ENCODE results near the gene PZP.

PZP gene

DNA sequence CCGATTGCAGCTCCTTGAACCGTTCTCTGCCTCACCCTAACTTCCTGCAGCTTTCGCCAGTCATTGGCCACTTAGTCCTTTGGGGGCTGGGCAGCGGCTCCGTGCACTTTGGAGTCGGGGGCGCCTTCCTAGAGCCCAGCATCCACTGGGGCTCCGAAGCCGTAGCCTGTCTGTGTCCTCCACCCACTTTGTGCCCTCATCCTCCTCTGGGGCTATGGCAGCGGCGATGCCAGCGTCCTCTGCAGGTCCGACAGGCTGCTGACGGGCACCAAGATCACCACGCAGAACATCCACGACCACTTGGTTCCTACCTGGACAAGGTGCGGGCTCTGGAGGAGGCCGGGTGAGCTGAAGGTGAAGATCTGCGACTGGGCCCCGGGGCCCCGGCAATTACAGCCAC is 80.7 kb downstream of the PZP start:
- no peak for DNase-seq (ENCODE audit: low read depth in 4 of 4, low spot score in 1 of 4)

- no peak for DNase-seq (ENCODE audit: low read depth in 4 of 4, low spot score in 1 of 4)
These were observed 83.7 kb downstream of the PZP start for GRCh38 chr12:9124383-9125031.

DNA sequence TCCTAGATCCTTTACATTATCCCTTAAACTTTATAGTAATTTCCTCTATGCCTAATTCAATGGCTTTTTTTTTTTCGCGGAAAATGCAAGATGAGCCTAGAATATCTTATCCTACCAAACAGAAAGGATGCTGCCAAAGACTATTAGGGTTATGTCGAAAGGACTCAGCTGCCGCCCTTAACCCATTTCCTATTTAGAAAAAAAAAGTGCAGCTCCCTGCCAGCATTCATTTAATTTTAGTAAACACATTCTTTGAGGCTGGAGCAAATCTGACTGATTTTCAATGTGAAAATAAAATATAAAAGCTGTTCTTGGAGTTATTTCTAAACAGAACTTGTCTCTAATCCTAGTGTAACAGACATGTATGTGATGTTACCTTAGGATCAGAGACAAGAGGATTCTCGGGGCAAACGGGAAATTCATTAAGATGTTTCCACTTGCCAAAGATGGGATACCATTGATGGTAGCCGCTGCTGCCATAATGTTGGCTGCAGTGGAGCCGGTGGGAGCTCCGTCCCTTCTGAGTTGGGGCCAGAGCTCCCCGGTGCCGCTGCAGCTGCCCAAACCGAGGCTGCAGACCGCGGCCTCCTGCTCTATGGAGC is 84.3 kb downstream of the PZP start:
- no peak for DNase-seq (ENCODE audit: low read depth in 4 of 4, low spot score in 1 of 4)

- DNase-seq (ENCODE audit: low read depth in 4 of 4, low spot score in 1 of 4) = no peak
These were observed 86.0 kb downstream of the PZP start for GRCh38 chr12:9122091-9122609.

DNA sequence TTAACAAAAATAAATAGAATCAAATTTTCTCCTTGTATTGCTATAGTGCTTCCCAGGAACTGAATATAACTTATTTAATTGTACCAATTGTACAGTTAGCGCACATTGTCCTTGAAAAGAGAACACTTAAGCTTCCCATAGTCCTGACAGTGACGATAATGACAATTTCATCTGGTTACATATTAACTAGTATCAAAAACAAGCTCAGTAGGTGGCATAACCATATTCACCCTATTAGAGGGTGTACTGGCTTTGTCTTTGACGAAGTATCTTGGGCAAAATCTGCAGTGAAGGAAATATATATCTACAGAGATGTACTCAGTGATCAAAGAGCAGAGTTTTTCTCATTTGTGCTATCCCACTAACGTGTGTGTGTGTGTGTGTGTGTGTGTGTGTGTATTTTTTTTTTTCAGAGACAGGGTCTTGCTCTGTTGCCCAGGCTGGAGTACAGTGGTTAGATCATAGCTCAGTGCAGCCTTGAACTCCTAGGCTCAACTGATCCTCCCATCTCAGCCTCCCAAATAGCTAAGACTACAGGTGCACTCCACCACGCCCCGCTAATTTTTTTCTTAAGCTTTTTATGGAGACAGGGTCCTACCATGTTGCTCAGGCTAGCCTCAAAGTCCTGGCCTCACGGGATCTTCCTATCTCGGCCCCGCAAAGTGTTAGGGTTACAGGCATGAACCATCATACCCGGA is 87.6 kb downstream of the PZP start:
- DNase-seq (ENCODE audit: low read depth in 4 of 4, low spot score in 1 of 4) = no peak

GRCh38 chr12:9118158-9118557 is 90.0 kb downstream of the PZP start:
- no peak for DNase-seq (ENCODE audit: low read depth in 4 of 4, low spot score in 1 of 4)

- DNase-seq (ENCODE audit: low read depth in 4 of 4, low spot score in 1 of 4) = no peak
These were observed 92.2 kb downstream of the PZP start, which contains the start of gene A2M for GRCh38 chr12:9115731-9116559. Gene A2M (minus strand): TSS chr12:9115919. CDS start chr12:9115849, 70 bp downstream.

DNA sequence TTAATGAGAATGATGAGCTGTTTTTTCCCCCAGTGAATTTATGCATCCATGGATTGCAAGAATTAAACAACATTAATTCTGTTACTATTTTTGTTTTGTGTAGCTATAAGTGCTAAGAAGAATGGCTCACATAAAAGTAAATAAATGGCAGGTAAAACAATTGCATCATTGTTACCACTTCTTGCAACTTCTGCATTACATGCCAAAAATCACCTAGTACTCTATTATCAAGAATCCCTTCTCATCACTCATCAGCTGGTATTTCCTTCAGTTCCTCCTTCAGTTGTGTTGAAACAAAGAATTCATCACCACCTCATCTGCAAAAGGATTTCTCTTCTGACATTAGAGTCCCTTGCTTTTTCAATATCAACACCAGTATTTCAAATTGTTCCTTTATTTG is 93.2 kb downstream of the PZP start:
- DNase-seq (ENCODE audit: low read depth in 4 of 4, low spot score in 1 of 4) = no peak

- DNase-seq (ENCODE audit: low read depth in 4 of 4, low spot score in 1 of 4) = no peak
These were observed 94.2 kb downstream of the PZP start for GRCh38 chr12:9113987-9114309.

DNA sequence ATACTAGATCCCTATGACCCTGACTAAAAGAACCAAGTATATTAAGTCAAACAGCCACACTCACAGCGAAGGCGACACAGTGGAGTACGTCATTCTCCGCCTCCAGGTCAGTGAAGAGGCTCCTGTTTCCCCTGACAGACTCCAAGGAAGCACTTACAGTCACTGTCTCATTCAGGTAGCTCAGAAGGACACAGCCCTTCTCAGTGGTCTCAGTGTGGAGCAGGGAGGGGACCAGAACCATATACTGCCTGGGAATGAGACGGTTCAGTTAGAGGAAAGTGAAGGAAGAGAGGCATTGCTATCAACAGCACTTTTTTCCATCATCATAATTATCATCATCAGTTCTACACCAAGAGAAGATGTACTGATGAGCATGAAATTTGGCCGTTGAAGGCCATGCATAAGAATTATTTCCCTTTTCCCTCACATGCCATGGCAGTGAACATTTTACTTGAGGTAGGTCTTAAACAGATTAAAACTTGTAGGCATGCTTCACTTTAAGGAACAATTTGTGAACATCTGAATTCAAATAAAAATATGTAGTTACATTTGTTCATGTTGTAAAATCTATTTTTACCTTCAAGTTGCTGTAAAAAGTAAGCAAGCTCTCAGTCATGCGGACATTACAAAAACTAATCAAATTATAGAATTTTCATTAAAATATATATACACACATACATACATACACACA is 94.8 kb downstream of the PZP start:
- no peak for DNase-seq (ENCODE audit: low read depth in 4 of 4, low spot score in 1 of 4)

GRCh38 chr12:9112076-9112853 is 95.9 kb downstream of the PZP start:
- no peak for DNase-seq (ENCODE audit: low read depth in 4 of 4, low spot score in 1 of 4)

- no peak for DNase-seq (ENCODE audit: low read depth in 4 of 4, low spot score in 1 of 4)
These were observed 96.7 kb downstream of the PZP start for GRCh38 chr12:9111525-9111924.

GRCh38 chr12:9109737-9110491 is 98.3 kb downstream of the PZP start:
- DNase-seq (ENCODE audit: low read depth in 4 of 4, low spot score in 1 of 4) = no peak

GRCh38 chr12:9109213-9109522 is 99.0 kb downstream of the PZP start:
- DNase-seq (ENCODE audit: low read depth in 4 of 4, low spot score in 1 of 4) = no peak

GRCh38 chr12:9108504-9109212 is 99.5 kb downstream of the PZP start:
- no peak for DNase-seq (ENCODE audit: low read depth in 4 of 4, low spot score in 1 of 4)

DNA sequence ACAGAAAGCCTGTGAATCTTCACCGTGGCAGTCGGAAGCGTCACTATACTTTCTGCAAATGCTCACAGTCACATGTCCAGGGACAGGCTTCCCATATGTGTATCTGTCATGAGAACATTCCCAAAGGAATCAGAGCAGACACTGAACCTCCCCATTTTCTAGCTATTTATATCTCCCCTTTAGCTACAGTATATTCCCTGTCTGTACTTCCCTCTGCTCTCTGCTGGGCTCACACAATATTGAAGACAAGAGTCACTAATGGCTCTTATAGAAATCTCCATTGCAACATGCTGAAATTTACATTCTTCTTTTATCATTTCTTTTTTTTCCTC is 100.7 kb downstream of the PZP start:
- no peak for DNase-seq (ENCODE audit: low read depth in 4 of 4, low spot score in 1 of 4)

GRCh38 chr12:9106610-9107541 is 101.3 kb downstream of the PZP start:
- DNase-seq (ENCODE audit: low read depth in 4 of 4, low spot score in 1 of 4) = no peak

DNA sequence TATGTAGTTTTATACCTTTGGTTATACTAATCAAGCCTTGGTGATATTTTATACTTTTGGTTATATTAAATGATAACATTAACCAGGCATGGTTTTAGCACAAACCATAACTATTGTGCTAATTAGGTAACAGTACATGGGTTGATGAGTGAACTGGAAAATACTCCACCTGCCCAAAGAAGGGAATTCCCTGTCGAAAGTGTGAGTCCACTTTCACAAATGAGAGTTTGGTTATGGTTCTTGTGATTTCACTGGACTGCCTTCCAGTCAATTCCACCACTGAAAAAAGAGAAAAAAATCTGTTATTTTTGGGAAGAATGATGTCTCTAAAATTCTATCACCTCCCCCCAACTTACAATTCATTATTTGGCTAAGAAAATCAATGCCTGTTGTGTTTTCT is 102.1 kb downstream of the PZP start:
- no peak for DNase-seq (ENCODE audit: low read depth in 4 of 4, low spot score in 1 of 4)

Measured in stimulated activated CD4-positive, alpha-beta T cell treated with anti-CD3 and anti-CD28 coated beads, Interleukin-1b, Interleukin-23, amount 100 ng/mL, for 24 hours (primary cell).